ENCODE measurements around the gene DPY19L1.

- TF ChIP-seq CTCF (IDR thresholded peaks at IDR 0.05; ENCODE audit: extremely low read depth in 1 of 2, insufficient read depth in 1 of 2, low read depth in 1 of 2, low read length in 2 of 2) (no peak), POLR2A (IDR thresholded peaks at IDR 0.05; ENCODE audit: low read depth, low read length) (peak; percentile 47), EZH2 (IDR thresholded peaks at IDR 0.05; ENCODE audit: borderline replicate concordance, low read depth, low read length, severe bottlenecking) (no peak), POLR2AphosphoS5 (IDR thresholded peaks at IDR 0.05; ENCODE audit: insufficient read depth, low read depth, low read length) (no peak), FOS (IDR thresholded peaks at IDR 0.05; ENCODE audit: borderline replicate concordance, insufficient read depth, low read length) (peak; percentile 17)
These were observed 719 bp downstream of the DPY19L1 start for GRCh38 chr7:35036361-35037171.
